ENCODE data around the gene RALGAPB.

RALGAPB gene

GRCh38 chr20:38548356-38549083 lies 75.9 kb downstream of the RALGAPB start:
- DNase-seq (ENCODE audit: low spot score), result no peak

- peak; percentile 47 for DNase-seq (ENCODE audit: low spot score)
These were observed 77.6 kb downstream of the RALGAPB start for GRCh38 chr20:38550274-38550673.

DNA sequence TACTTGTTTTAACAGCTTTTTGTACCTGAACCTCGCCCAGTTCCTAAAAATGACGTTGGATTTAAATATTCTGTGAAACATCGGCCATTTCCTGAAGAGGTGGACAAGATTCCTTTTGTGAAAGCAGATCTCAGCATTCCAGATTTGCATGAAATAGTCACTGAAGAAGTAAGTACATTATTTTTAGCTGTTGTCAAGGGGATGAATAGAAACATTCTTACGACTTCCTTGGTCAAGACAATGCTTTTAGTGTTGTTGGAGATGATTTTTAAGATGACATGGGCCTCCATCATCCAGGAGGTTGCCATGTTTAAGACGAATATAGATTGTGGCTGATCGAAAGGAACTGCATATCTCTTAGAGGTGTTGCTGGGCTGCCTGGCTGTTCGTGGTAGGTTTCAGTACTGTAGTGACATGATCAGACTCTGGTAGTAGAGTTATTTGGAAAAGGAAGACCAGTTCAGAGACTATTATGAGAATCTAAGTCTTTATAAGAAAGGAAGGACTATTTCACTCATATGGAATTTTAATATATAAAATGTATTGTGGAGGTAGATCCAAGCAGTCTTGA lies 78.5 kb downstream of the RALGAPB start:
- DNase-seq (ENCODE audit: low spot score), result no peak

DNA sequence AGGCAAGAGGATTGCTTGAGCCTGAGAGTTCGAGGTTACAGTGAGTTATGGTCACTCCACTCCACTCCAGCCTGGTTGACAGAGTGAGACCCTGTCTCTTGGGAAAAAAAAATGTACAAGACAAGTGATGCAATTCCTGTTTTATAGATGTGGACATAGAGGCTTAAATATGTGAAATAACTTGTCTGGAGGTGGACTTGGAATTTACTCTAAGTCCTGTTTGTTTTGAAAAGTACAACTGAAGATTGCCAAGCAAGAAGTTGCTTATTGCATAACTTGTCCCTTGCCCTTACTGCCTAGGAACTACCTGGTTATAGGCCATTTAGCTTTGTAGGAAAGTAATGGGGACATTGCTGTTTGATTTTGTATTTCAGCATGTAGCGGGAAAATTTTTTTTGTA lies 82.3 kb downstream of the RALGAPB start:
- DNase-seq (ENCODE audit: low spot score), result no peak

DNA sequence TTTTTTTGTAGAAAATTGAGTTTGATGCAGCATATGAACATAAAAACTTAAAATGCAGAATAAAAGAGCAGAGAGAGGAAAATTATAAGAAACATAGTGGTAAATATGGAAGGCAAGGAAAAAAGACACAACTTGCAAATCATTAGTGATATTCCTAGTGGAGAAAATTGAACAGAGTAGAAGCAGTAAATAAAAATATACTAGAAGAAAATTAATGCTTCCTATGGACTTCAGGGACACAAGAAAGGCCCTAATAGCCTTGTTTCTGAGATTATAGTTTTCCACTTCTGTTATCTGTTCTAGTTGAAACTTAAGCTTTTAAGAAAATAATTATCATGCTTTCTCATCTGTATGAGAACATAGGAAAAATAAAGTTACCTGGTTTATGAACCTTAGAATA lies 82.8 kb downstream of the RALGAPB start:
- DNase-seq (ENCODE audit: low spot score), result no peak

DNA sequence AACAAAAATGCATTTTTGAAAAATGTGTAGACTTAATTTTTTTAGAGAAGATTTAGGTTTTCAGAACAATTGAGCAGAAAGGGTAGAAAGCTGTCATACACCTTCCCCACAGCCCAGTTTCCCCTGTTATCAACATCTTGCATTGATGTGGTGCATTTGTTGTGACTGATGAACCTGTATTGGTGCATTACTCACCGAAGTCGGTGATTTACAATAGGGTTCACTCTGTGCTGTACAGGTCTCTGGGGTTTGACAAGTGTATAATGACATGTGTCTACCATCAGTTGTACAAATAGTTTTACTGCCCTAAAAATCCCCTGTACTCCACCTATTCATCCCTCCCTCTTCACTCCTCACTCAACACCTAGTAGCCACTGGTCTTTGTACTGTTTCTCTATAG lies 84.5 kb downstream of the RALGAPB start:
- no peak for DNase-seq (ENCODE audit: low spot score)

DNA sequence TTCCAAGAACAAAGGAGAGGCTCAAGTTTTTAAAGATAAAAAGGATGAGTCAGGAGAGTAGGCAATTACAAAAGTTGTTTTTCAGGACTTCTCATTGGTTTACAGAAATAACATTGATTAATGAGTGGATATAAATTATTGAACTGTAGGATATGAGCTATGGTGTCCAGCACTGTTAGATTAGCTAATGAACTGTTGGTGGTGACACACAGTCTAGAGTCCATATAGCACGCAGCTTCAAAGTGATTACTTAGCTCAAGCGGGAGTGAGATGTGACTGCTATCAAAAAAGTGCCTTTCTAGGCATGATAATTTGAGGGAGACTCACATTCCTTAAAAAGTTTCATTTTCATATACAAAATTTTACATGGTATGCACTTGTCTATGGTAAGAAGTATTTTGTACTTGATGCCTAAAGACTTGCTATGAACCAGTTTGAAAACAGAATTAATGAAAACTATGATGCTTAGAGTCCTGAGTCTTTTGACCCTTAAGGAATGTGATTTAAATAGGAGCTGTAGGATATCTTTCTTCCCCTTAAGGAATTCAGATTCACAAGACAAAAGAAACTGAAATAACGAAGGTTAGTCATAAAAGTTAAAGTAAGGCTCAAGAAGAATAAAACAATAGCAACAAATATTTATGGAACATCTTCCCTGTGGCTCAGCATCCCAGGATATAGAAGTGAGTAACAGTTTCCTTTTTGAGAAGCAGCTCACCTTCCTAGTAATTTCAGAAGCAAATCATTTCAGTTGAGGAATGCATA lies 86.1 kb downstream of the RALGAPB start:
- DNase-seq (ENCODE audit: low spot score), result no peak

GRCh38 chr20:38559764-38560163 lies 87.1 kb downstream of the RALGAPB start:
- DNase-seq (ENCODE audit: low spot score), result no peak

DNA sequence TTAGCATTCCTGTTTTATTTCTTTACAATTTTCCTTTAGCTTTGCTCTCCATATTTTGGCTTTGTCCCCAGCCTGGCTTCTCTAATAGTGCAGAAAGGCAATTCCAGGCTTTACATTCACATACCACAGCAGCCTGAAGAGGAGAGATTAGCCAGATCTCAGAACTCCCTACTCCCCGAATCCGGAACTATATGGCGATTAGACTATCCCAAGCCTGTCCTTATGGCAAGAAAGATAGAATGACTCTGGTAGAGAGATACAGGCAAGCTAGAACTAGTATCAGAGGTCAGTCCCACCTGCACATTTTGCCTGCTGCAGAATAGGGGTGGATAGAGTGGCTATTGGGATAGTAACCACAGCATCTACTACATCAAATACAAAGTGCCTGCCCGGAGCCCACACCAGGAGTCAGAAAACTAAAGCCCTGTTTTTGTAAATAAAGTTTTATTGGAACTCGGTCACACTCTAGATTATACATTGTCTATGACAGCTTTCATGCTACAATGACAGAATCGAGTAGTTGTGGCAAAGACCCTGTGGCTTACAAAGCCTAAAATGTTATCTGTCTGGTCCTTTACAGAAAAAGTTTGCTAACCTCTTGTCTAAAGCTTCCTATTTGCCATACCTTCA lies 91.3 kb downstream of the RALGAPB start:
- no peak for DNase-seq (ENCODE audit: low spot score)

GRCh38 chr20:38564680-38565079 lies 92.0 kb downstream of the RALGAPB start:
- no peak for DNase-seq (ENCODE audit: low spot score)

DNA sequence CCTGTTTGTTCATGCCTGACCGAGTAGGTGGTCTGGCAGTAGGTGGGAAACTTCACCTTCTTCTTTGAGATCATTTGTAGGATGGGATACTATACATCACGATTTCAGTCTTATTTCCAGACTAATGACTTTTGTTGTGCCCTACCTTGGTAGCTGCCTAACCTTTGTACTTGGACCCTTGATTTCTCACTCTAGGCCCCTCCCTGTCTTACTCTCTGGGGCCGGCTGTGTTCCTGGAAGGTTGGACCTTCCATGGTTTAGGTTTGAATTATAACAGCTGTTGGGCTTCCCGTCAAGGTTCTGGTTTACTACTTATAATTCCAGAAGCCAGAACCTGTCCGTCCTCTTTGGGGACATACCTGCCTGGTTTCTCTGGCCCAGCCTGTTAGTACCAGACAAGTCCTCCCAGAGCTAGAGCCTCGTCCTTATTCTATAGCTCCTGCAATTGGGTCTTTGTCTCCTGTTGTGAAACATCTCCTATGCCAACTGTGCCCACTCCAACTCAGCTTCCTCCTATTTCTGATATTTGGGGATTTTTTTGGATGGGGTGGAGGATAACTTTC lies 93.5 kb downstream of the RALGAPB start:
- DNase-seq (ENCODE audit: low spot score), result no peak

GRCh38 chr20:38569747-38570525 lies 97.3 kb downstream of the RALGAPB start:
- no peak for DNase-seq (ENCODE audit: low spot score)

DNA sequence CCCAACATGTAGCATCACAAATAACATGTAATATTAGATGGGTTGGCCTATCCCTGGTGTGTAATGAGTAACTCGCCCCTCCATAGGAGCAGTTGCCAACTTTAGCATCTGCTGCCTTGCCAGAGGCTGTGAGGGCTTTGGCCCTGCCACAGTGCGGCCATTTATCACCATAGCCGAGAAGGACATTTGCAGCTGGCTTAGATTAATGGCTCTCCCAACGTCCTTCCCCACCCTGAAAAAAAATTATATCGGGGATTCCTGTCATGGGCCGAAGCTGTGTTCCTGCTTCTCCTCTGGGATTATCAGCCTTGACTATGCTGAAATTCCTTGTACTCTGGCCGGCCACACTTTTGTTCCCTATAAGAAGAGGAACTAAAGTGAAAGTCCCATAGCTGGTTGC lies 100.8 kb downstream of the RALGAPB start:
- no peak for DNase-seq (ENCODE audit: low spot score)

DNA sequence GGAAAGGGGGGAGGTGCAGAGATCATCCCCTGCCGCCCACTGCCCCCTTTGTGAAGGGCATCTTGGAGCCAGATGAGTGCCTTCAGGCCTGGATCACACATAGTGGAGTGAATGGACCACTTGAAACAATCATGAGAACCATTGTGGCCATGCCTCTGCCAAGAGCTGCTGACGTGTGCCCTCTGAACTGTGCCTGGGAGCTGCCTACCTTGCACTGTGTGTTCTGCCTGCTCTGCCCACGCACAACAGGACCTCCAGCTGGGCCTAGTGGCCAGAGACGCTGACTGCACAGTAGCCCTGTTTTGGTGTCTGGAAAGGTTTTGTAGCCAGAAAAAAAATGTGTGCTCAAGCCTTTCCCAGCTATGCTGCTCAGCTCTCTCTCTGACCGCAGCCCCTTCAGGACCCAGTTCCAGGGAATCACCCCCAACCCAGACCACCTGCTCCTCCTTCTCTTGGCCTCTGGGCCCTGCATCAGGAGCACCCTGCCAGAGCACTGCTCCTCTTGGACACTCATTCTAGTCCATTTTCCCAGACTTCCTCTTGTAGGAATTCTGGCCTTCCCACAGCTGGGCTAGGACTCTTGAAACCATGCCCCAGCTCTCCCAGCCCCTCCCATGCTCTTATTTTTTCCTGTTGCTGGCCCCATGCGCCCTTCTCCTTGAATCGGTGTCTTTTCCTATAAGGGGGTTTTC lies 106.7 kb downstream of the RALGAPB start:
- DNase-seq (ENCODE audit: low spot score), result no peak

- DNase-seq (ENCODE audit: low spot score), result no peak
These were observed 107.3 kb downstream of the RALGAPB start for GRCh38 chr20:38579921-38580320.

- no peak for DNase-seq (ENCODE audit: low spot score)
These were observed 108.4 kb downstream of the RALGAPB start, which contains the start of gene ADIG for GRCh38 chr20:38581013-38581412. ADIG (plus strand) TSS chr20:38581197; CDS start chr20:38581251, 54 bp downstream.

DNA sequence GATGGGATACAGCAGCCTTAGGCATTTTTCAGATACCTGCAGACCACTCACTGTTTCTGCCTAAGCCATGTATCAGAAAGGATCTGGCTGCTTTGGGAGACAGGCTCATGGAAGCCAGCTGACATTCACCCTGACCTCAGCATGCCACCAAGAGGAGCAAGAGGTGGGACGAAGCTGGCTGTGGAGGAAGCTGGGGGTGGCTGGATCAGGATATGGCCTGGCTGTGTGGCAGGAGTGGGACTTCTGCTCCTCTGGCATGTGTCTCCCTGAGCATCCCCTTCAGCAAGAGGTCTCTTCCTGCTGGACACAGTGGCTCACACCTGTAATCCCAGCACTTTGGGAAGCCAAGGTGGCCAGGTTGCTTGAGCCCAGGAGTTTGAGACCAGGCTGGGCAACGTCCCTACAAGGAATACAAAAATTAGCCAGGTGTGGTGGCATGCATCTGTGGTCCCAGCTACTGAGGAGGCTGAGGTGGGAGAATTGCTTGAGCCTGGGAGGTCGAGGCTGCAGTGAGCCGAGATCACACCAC lies 109.3 kb downstream of the RALGAPB start:
- no peak for DNase-seq (ENCODE audit: low spot score)

DNA sequence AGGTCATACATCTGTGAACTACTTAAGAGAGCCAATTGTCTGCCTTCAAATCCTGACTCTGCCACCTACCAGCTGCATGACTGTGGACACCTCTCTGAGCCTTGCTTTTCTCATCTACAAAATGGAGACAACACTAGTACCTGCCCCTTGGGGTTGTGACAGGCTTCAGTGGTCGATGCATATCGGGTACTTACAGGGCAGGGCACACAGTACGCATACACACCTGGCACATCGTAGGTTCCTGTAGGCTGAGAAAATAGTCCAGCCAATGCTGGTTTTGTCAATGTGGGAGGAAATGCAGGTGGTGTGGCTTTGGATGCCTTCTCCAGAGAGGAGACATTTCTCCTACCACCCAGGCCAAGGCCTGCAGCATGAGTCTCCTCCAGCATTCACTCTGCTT lies 110.7 kb downstream of the RALGAPB start:
- no peak for DNase-seq (ENCODE audit: low spot score)

GRCh38 chr20:38584099-38584763 lies 111.6 kb downstream of the RALGAPB start:
- no peak for DNase-seq (ENCODE audit: low spot score)

Measured in RKO (cell line).